ENCODE measurements around the gene NTN4. TPM values are rescaled to one million over a fixed set of nuclear protein-coding genes. Genes with fewer than 3 reads are reported as not detected.
"Not testable (repeated sequence)": the region's sequence is repeated elsewhere in the genome, so short reads cannot be mapped to it uniquely, and the experiment has no call there.

NTN4 gene
- total RNA-seq, 1 experiment from 2014 or later: 4.4 TPM

GRCh38 chr12:95681210-95681765 is 109.3 kb downstream of the NTN4 start:
- in situ Hi-C loops (cut with HindIII; ENCODE audit: low sequenced_read_pairs): no loop called here
- DNase-seq (ENCODE audit: low spot score): no peak

GRCh38 chr12:95678684-95679083 is 111.9 kb downstream of the NTN4 start:
- in situ Hi-C loops (cut with HindIII; ENCODE audit: low sequenced_read_pairs): no loop called here
- DNase-seq (ENCODE audit: low spot score): no peak

- DNase-seq (ENCODE audit: low spot score); in situ Hi-C loops (cut with HindIII; ENCODE audit: low sequenced_read_pairs): not testable (repeated sequence)
Measured at GRCh38 chr12:95677782-95678181, 112.8 kb downstream of the NTN4 start.

GRCh38 chr12:95674631-95675030 is 115.9 kb downstream of the NTN4 start:
- in situ Hi-C loops (cut with HindIII; ENCODE audit: low sequenced_read_pairs): no loop called here
- no peak for DNase-seq (ENCODE audit: low spot score)

- in situ Hi-C loops (cut with HindIII; ENCODE audit: low sequenced_read_pairs): no loop called here
- no peak for DNase-seq (ENCODE audit: low spot score)
Measured at GRCh38 chr12:95674163-95674562, 116.4 kb downstream of the NTN4 start.

GRCh38 chr12:95673576-95673975 is 117.0 kb downstream of the NTN4 start:
- in situ Hi-C loops (cut with HindIII; ENCODE audit: low sequenced_read_pairs): no loop called here

GRCh38 chr12:95672166-95672565 is 118.4 kb downstream of the NTN4 start:
- in situ Hi-C loops (cut with HindIII; ENCODE audit: low sequenced_read_pairs): no loop called here

More at GRCh38 chr12:95673576-95673975, 117.0 kb downstream of the NTN4 start:
- no peak for DNase-seq (ENCODE audit: low spot score)

GRCh38 chr12:95671265-95671664 is 119.3 kb downstream of the NTN4 start:
- in situ Hi-C loops (cut with HindIII; ENCODE audit: low sequenced_read_pairs): no loop called here

More at GRCh38 chr12:95672166-95672565, 118.4 kb downstream of the NTN4 start:
- no peak for DNase-seq (ENCODE audit: low spot score)

GRCh38 chr12:95663525-95663924 is 127.0 kb downstream of the NTN4 start:
- in situ Hi-C loops (cut with HindIII; ENCODE audit: low sequenced_read_pairs): no loop called here
- DNase-seq (ENCODE audit: low spot score): no peak

More at GRCh38 chr12:95671265-95671664, 119.3 kb downstream of the NTN4 start:
- DNase-seq (ENCODE audit: low spot score): no peak

GRCh38 chr12:95661360-95661759 is 129.2 kb downstream of the NTN4 start:
- no peak for DNase-seq (ENCODE audit: low spot score)
- in situ Hi-C loops (cut with HindIII; ENCODE audit: low sequenced_read_pairs): no loop called here

GRCh38 chr12:95658386-95658785 is 132.2 kb downstream of the NTN4 start:
- DNase-seq (ENCODE audit: low spot score): no peak
- in situ Hi-C loops (cut with HindIII; ENCODE audit: low sequenced_read_pairs): no loop called here

GRCh38 chr12:95654665-95655064 is 135.9 kb downstream of the NTN4 start:
- in situ Hi-C loops (cut with HindIII; ENCODE audit: low sequenced_read_pairs); DNase-seq (ENCODE audit: low spot score): not testable (repeated sequence)

GRCh38 chr12:95653771-95654546 is 136.6 kb downstream of the NTN4 start:
- DNase-seq (ENCODE audit: low spot score): no peak
- in situ Hi-C loops (cut with HindIII; ENCODE audit: low sequenced_read_pairs): no loop called here

- DNase-seq (ENCODE audit: low spot score): no peak
- in situ Hi-C loops (cut with HindIII; ENCODE audit: low sequenced_read_pairs): no loop called here
Measured at GRCh38 chr12:95651681-95652080, 138.9 kb downstream of the NTN4 start.

GRCh38 chr12:95648990-95649791 is 141.4 kb downstream of the NTN4 start:
- in situ Hi-C loops (cut with HindIII; ENCODE audit: low sequenced_read_pairs): no loop called here
- DNase-seq (ENCODE audit: low spot score): no peak

- in situ Hi-C loops (cut with HindIII; ENCODE audit: low sequenced_read_pairs): no loop called here
Measured at GRCh38 chr12:95646781-95647190, 143.8 kb downstream of the NTN4 start.

GRCh38 chr12:95643256-95643655 is 147.3 kb downstream of the NTN4 start:
- in situ Hi-C loops (cut with HindIII; ENCODE audit: low sequenced_read_pairs): no loop called here
- no peak for DNase-seq (ENCODE audit: low spot score)

More at GRCh38 chr12:95646781-95647190, 143.8 kb downstream of the NTN4 start:
- DNase-seq (ENCODE audit: low spot score): no peak

GRCh38 chr12:95642583-95642982 is 148.0 kb downstream of the NTN4 start:
- in situ Hi-C loops (cut with HindIII; ENCODE audit: low sequenced_read_pairs): no loop called here
- DNase-seq (ENCODE audit: low spot score): no peak

- no peak for DNase-seq (ENCODE audit: low spot score)
- in situ Hi-C loops (cut with HindIII; ENCODE audit: low sequenced_read_pairs): no loop called here
Measured at GRCh38 chr12:95641299-95641952, 149.1 kb downstream of the NTN4 start.
